CD4-positive, alpha-beta T cell treated with Interleukin-17A for 1 hour (primary cell): ENCODE measurements around the gene IER5.

Experiments
- DNase-seq: peaks from one replicate; pipeline ENCODE4 v3.0.0-alpha.2; 2020

IER5 gene

GRCh38 chr1:181077576-181078242, 10.8 kb upstream of the IER5 start:
- DNase-seq, result no peak

- DNase-seq, result no peak
Observed at GRCh38 chr1:181079382-181079781, 9.1 kb upstream of the IER5 start.

GRCh38 chr1:181079920-181080319, 8.6 kb upstream of the IER5 start:
- DNase-seq, result no peak

GRCh38 chr1:181080556-181080955, 7.9 kb upstream of the IER5 start:
- DNase-seq, result no peak

GRCh38 chr1:181081395-181081794, 7.1 kb upstream of the IER5 start:
- DNase-seq, result no peak

- DNase-seq, result peak; percentile 79
Observed at GRCh38 chr1:181083842-181084605, 4.5 kb upstream of the IER5 start.

- no peak for DNase-seq
Observed at GRCh38 chr1:181084606-181084969, 3.9 kb upstream of the IER5 start.

GRCh38 chr1:181086091-181086490, 2.4 kb upstream of the IER5 start:
- no peak for DNase-seq

- DNase-seq, result no peak
Observed at GRCh38 chr1:181086926-181087325, 1.6 kb upstream of the IER5 start.

GRCh38 chr1:181087400-181087901, 1.0 kb upstream of the IER5 start:
- DNase-seq, result no peak

GRCh38 chr1:181089017-181089675, 646 bp downstream of the IER5 start:
- peak; percentile 44 for DNase-seq

GRCh38 chr1:181089676-181090544, 1.4 kb downstream of the IER5 start:
- DNase-seq, result peak; percentile 94

GRCh38 chr1:181090641-181091126, 2.2 kb downstream of the IER5 start:
- DNase-seq, result peak; percentile 74

GRCh38 chr1:181091309-181092040, 3.0 kb downstream of the IER5 start:
- peak; percentile 31 for DNase-seq

GRCh38 chr1:181092056-181092455, 3.6 kb downstream of the IER5 start:
- DNase-seq, result no peak

- DNase-seq, result no peak
Observed at GRCh38 chr1:181092883-181093458, 4.5 kb downstream of the IER5 start.

GRCh38 chr1:181094416-181095212, 6.1 kb downstream of the IER5 start:
- DNase-seq, result no peak

GRCh38 chr1:181095260-181095659, 6.8 kb downstream of the IER5 start:
- DNase-seq, result no peak

GRCh38 chr1:181095763-181096184, 7.3 kb downstream of the IER5 start:
- no peak for DNase-seq

- DNase-seq, result no peak
Observed at GRCh38 chr1:181097242-181097641, 8.7 kb downstream of the IER5 start.
